Measurements from ENCODE around the gene CDHR4.
"Not testable (repeated sequence)": the region's sequence is repeated elsewhere in the genome, so short reads cannot be mapped to it uniquely, and the experiment has no call there.

Gene CDHR4

GRCh38 chr3:49751501-49751900, 48.2 kb downstream of the CDHR4 start:
- no peak overlapping the region for H3K4me3 ChIP-seq (ENCODE audit: low read depth, low read length)
- DNase-seq (ENCODE audit: low read depth), result no peak

- DNase-seq (ENCODE audit: low read depth), result no peak
- no peak overlapping the region for H3K4me3 ChIP-seq (ENCODE audit: low read depth, low read length)
Measured at GRCh38 chr3:49750056-49750455, 49.6 kb downstream of the CDHR4 start.

GRCh38 chr3:49748874-49749273, 50.8 kb downstream of the CDHR4 start:
- H3K4me3 ChIP-seq (ENCODE audit: low read depth, low read length); DNase-seq (ENCODE audit: low read depth): not testable (repeated sequence)

- DNase-seq (ENCODE audit: low read depth), result peak; percentile 48
- no peak overlapping the region for H3K4me3 ChIP-seq (ENCODE audit: low read depth, low read length)
Measured at GRCh38 chr3:49747792-49748480, 51.7 kb downstream of the CDHR4 start.

- H3K4me3 ChIP-seq (ENCODE audit: low read depth, low read length), result no peak overlapping the region
- no peak for DNase-seq (ENCODE audit: low read depth)
Measured at GRCh38 chr3:49745986-49746385, 53.7 kb downstream of the CDHR4 start.

All from skeletal muscle cell (primary cell).